ENCODE data around the gene KIDINS220.

The KIDINS220 gene

DNA sequence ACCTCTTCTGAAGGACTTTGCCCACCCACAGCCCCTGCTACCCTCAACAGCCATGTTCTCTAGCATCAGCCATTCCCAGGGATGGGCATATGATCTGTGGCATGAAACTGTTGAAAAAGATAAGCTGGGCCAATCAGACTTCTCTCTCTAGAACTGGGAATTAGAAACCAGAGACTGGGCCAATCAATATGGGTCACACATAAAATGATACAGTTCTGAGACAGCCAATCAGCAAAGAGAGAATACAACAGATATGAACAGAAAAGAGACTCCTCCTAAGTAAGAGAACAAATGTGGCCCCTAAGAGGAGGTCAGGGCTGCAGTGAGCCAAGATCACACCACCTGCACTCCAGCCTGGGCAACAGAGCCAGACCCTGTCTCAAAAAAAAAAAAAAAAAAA lies 2.1 kb downstream of the KIDINS220 start:
- no peak for DNase-seq (ENCODE audit: low read depth, low spot score)
- Histone ChIP-seq H3K27me3 (ENCODE audit: control insufficient read depth, insufficient read depth, low read length) (no peaks in the 10 kb centered on the region), H3K36me3 (ENCODE audit: control insufficient read depth, insufficient read depth, low read length) (no peaks in the 10 kb centered on the region), H3K27ac (ENCODE audit: low read length) (no peak overlapping the region), H3K9me3 (ENCODE audit: control insufficient read depth, insufficient read depth, low read length) (no peaks in the 10 kb centered on the region), H3K4me3 (ENCODE audit: low read length) (no peak overlapping the region), H3K4me1 (ENCODE audit: control insufficient read depth, insufficient read depth, low read length) (peaks cover 2% of the 10 kb centered on the region; the same call in 1 of the 2 replicates)

DNA sequence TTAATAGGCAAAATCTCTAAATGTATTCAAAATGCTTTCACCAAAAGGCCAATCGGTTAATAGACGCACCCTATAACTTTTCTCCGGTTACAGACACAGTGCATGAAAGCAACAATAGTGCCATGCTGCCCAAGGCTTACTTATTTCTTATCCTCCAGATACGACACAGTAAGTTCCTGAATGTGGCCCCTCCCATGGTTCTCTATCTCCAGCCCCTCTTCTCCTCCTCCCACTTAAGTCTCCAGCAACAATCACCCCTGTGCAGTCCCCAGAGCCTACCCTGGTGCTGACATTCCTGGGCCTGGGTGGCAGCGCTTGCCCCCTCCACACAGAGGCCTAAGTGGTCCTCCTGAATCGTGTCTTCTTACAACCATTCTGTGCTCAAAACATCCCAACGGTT lies 3.6 kb downstream of the KIDINS220 start:
- DNase-seq (ENCODE audit: low read depth, low spot score): no peak
- Histone ChIP-seq H3K27me3 (ENCODE audit: control insufficient read depth, insufficient read depth, low read length) (no peaks in the 10 kb centered on the region), H3K4me3 (ENCODE audit: low read length) (no peak overlapping the region), H3K4me1 (ENCODE audit: control insufficient read depth, insufficient read depth, low read length) (peaks cover 2% of the 10 kb centered on the region; the same call in 1 of the 2 replicates), H3K27ac (ENCODE audit: low read length) (no peak overlapping the region), H3K9me3 (ENCODE audit: control insufficient read depth, insufficient read depth, low read length) (no peaks in the 10 kb centered on the region), H3K36me3 (ENCODE audit: control insufficient read depth, insufficient read depth, low read length) (no peaks in the 10 kb centered on the region)
- no CpG with 5 or more reads among the region's 7 CpGs for WGBS (ENCODE audit: insufficient coverage, insufficient read length)

DNA sequence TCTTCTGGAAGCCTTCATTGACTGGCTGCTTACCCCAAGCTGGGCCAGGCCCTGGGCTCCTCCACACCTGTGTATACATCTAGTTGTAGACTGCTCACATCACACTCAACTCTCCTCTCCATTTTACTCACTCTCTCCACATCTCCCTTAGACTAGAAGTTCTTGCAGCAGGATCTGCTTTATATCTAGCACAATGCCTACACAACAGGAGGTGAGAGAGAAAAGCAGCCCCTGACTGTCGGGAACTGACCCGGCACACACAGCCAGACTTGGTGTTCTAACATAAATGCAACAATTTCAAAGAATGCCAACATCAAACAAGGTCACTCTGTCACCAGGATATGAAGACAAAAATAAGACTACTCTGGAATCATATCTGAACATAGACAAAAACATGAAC lies 5.9 kb downstream of the KIDINS220 start:
- Histone ChIP-seq H3K27me3 (ENCODE audit: control insufficient read depth, insufficient read depth, low read length) (no peaks in the 10 kb centered on the region), H3K9me3 (ENCODE audit: control insufficient read depth, insufficient read depth, low read length) (no peaks in the 10 kb centered on the region), H3K4me1 (ENCODE audit: control insufficient read depth, insufficient read depth, low read length) (no peaks in the 10 kb centered on the region), H3K36me3 (ENCODE audit: control insufficient read depth, insufficient read depth, low read length) (no peaks in the 10 kb centered on the region), H3K4me3 (ENCODE audit: low read length) (no peak overlapping the region), H3K27ac (ENCODE audit: low read length) (no peak overlapping the region)
- no CpG with 5 or more reads among the region's 2 CpGs for WGBS (ENCODE audit: insufficient coverage, insufficient read length)
- DNase-seq (ENCODE audit: low read depth, low spot score): no peak

DNA sequence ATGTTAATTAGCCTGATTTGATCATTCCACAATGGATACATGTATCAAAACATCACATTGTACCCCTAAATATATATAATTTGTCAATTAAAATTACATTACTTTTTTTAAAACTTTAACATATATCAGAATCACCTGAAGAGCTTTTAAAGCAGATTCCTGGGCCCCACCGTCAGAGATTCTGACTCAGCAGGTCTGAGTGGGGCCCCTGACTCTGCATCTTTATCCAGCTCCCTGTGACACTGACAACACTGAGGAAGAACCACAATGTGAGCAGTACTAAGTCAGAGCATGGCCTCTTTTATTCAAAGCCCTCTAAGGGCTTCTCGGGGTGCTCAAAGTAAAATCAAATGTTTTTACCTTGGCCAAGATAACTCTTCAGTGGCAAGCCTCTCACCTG lies 9.7 kb downstream of the KIDINS220 start:
- H3K9me3 ChIP-seq (ENCODE audit: control insufficient read depth, insufficient read depth, low read length): no peaks in the 10 kb centered on the region
- H3K27ac ChIP-seq (ENCODE audit: low read length): no peak overlapping the region
- H3K4me3 ChIP-seq (ENCODE audit: low read length): no peak overlapping the region
- H3K4me1 ChIP-seq (ENCODE audit: control insufficient read depth, insufficient read depth, low read length): no peaks in the 10 kb centered on the region
- no peaks in the 10 kb centered on the region for H3K36me3 ChIP-seq (ENCODE audit: control insufficient read depth, insufficient read depth, low read length)
- no peak for DNase-seq (ENCODE audit: low read depth, low spot score)
- WGBS (ENCODE audit: insufficient coverage, insufficient read length): no CpG with 5 or more reads among the region's 2 CpGs
- no peaks in the 10 kb centered on the region for H3K27me3 ChIP-seq (ENCODE audit: control insufficient read depth, insufficient read depth, low read length)

DNA sequence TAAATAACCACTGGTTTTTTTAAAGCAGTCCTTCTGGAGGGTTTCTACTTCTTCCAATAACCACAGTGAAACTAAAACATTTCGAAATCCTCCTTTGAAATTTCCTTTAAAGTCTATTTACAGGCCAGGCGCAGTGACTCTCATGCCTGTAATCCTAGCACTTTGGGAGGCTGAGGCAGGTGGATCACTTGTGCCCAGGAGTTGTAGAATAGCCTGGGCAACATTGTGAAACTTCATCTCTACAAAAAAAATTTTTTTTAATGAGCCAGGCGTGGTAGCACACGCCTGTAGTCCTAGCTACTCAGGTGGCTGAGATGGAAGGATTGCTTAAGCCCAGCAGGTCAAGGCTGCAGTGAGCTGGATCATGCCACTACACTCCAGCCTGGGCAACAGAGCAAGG lies 15.2 kb downstream of the KIDINS220 start:
- H3K9me3 ChIP-seq (ENCODE audit: control insufficient read depth, insufficient read depth, low read length): no peaks in the 10 kb centered on the region
- H3K4me1 ChIP-seq (ENCODE audit: control insufficient read depth, insufficient read depth, low read length): no peaks in the 10 kb centered on the region
- H3K36me3 ChIP-seq (ENCODE audit: control insufficient read depth, insufficient read depth, low read length): no peaks in the 10 kb centered on the region
- WGBS (ENCODE audit: insufficient coverage, insufficient read length): no CpG with 5 or more reads among the region's 4 CpGs
- no peaks in the 10 kb centered on the region for H3K27me3 ChIP-seq (ENCODE audit: control insufficient read depth, insufficient read depth, low read length)
- no peak for DNase-seq (ENCODE audit: low read depth, low spot score)
- H3K27ac ChIP-seq (ENCODE audit: low read length): no peak overlapping the region
- no peak overlapping the region for H3K4me3 ChIP-seq (ENCODE audit: low read length)

DNA sequence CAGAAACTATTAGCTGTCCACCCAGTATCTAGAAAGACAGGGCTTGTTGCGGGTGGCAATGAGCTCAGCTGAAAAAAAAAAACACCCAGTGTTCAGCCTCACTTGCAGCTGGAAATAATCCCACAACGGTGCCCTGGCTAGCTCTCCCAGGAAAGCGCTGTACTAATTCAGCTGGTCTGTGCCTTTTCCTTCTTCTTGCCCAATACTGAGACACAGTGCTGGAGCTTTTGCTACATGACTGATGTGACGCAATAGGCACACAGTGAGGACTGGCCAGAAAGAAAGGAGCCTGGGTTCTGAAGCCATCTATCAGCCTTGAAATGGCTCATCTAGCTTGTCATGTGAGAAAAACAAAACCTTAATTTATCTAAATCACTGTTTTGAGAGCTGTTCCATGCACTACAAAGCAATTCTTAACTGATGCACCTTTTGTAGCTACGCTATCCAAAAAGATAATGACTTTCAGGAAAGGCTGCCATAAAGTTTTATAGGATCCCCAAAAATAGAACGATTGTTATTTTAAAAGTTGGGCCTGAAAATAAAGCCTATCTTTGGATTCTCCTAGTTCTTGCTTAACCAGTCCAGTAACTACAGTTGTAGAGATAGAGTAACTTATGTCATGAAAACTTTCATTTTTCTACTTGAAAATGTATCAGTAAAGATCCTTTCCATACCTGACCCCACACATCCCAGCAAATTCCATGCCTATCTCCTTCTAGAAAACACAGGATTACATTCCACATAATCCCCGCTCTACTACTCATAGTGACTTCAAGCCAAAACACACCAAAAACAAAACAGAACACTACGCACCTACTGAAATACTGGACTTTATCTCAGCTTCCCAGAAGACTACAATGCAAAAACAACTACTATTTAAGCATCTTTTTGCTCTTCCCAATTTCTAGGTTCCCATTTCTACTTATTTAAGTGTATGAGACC lies 15.9 kb downstream of the KIDINS220 start:
- Histone ChIP-seq H3K27ac (ENCODE audit: low read length) (no peak overlapping the region), H3K4me3 (ENCODE audit: low read length) (no peak overlapping the region), H3K36me3 (ENCODE audit: control insufficient read depth, insufficient read depth, low read length) (no peaks in the 10 kb centered on the region), H3K9me3 (ENCODE audit: control insufficient read depth, insufficient read depth, low read length) (no peaks in the 10 kb centered on the region), H3K27me3 (ENCODE audit: control insufficient read depth, insufficient read depth, low read length) (no peaks in the 10 kb centered on the region), H3K4me1 (ENCODE audit: control insufficient read depth, insufficient read depth, low read length) (no peaks in the 10 kb centered on the region)
- DNase-seq (ENCODE audit: low read depth, low spot score): no peak
- no CpG with 5 or more reads among the region's 8 CpGs for WGBS (ENCODE audit: insufficient coverage, insufficient read length)

DNA sequence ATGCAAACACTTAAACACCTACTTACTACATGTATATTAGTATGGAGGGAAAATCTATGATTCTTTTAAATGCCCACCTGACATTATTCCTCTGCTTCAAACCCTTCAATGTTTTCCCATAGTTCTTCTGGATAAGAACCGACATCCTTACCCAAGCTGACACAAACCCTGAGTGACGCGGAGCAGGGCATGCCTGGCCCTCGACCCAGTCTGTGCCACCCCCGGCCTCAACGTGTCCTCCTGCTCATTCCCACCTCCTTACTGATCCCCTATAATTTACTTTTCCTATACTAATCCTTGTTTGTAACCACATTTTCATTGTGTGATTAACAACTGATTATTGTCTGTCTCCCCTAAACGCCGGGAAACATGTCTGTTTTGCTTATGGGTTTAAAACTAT lies 17.5 kb downstream of the KIDINS220 start:
- whole genome bisulfite sequencing (ENCODE audit: insufficient coverage, insufficient read length): no CpG with 5 or more reads among the region's 8 CpGs
- H3K4me1 ChIP-seq (ENCODE audit: control insufficient read depth, insufficient read depth, low read length): no peaks in the 10 kb centered on the region

DNA sequence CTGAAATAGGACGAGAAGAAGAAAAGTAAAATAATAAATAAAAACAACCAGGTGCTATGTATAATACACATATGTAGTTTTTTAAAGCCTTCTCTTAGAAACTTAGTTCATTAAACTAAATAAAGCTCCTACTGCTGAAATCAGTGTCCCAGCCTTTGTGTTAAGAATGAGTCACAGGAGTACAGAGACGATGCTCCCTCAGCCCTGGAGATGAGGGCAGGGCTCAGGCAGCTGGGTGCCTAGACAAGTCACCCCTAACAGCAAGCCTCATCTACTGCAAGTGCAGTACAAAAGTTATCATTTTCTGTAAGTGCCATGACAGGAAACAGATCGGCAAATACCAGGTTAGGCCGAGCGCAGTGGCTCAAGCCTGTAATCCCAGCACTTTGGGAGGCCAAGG lies 18.2 kb downstream of the KIDINS220 start:
- Histone ChIP-seq H3K36me3 (ENCODE audit: control insufficient read depth, insufficient read depth, low read length) (no peaks in the 10 kb centered on the region), H3K9me3 (ENCODE audit: control insufficient read depth, insufficient read depth, low read length) (no peaks in the 10 kb centered on the region), H3K27me3 (ENCODE audit: control insufficient read depth, insufficient read depth, low read length) (no peaks in the 10 kb centered on the region), H3K4me3 (ENCODE audit: low read length) (no peak overlapping the region), H3K4me1 (ENCODE audit: control insufficient read depth, insufficient read depth, low read length) (no peaks in the 10 kb centered on the region), H3K27ac (ENCODE audit: low read length) (no peak overlapping the region)
- no peak for DNase-seq (ENCODE audit: low read depth, low spot score)
- WGBS (ENCODE audit: insufficient coverage, insufficient read length): no CpG with 5 or more reads among the region's 5 CpGs

More for the DNA sequence above, 17.5 kb downstream of the KIDINS220 start:
- Histone ChIP-seq H3K9me3 (ENCODE audit: control insufficient read depth, insufficient read depth, low read length) (no peaks in the 10 kb centered on the region), H3K27ac (ENCODE audit: low read length) (no peak overlapping the region), H3K36me3 (ENCODE audit: control insufficient read depth, insufficient read depth, low read length) (no peaks in the 10 kb centered on the region), H3K4me3 (ENCODE audit: low read length) (no peak overlapping the region), H3K27me3 (ENCODE audit: control insufficient read depth, insufficient read depth, low read length) (no peaks in the 10 kb centered on the region)
- no peak for DNase-seq (ENCODE audit: low read depth, low spot score)

DNA sequence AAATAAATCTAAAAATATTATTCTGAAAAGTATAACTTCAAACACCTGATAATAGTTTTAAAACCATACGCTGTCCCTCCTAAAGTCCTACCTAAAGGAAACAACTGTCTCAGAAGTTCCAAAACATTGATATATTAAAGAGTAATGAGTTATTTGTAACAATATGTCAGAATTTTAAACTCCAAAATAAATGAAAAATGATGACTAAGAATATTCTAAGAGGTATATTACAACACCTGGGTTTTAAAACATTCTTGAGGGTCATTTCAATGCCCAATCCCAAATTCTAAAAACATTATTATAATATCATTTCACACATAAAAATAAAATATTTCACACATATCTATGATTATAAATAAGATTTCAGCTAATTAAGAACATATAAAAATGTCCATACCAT lies 20.2 kb downstream of the KIDINS220 start:
- no peak for DNase-seq (ENCODE audit: low read depth, low spot score)
- no peak overlapping the region for H3K27ac ChIP-seq (ENCODE audit: low read length)
- H3K36me3 ChIP-seq (ENCODE audit: control insufficient read depth, insufficient read depth, low read length): no peaks in the 10 kb centered on the region
- no CpG with 5 or more reads among the region's 1 CpG for WGBS (ENCODE audit: insufficient coverage, insufficient read length)
- no peaks in the 10 kb centered on the region for H3K4me1 ChIP-seq (ENCODE audit: control insufficient read depth, insufficient read depth, low read length)
- H3K9me3 ChIP-seq (ENCODE audit: control insufficient read depth, insufficient read depth, low read length): no peaks in the 10 kb centered on the region
- no peak overlapping the region for H3K4me3 ChIP-seq (ENCODE audit: low read length)
- H3K27me3 ChIP-seq (ENCODE audit: control insufficient read depth, insufficient read depth, low read length): no peaks in the 10 kb centered on the region

DNA sequence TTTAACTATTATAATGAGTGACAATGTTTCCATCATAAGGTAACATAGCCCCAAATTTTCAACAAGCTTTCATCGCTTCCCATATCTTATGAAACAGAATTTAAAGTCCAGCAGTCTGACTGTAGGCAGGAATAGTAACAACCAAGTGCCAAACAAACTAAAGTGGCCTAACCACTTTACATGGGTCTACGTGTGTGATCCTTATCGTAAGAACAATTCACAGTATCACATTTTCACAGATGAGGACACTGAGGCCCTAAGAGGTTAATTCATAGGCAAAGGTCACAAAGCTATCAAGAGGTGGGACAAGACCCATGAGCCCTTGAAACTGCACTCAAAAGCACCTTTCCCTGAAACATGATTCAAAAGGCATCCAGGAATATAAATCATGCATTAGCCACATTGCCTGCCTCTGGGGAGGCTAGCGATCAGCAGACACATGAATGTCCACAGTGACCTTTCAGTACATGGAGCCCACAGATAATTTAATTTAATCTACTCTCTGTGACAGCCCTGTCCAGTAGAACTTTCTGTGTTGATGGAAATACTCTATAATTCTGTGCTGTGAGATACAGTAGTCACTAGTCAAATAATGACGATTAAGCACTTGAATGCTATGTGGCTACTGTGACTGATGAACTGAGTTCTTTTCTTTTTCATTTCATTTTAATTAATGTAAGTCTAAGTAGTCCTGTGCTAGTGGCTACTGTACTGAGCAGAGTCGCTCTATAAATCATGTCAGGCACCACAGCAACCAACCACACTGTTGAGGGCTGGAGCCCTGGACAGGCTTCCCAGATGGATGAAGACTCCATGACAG lies 30.3 kb downstream of the KIDINS220 start:
- no CpG with 5 or more reads among the region's 6 CpGs for WGBS (ENCODE audit: insufficient coverage, insufficient read length)
- no peaks in the 10 kb centered on the region for H3K36me3 ChIP-seq (ENCODE audit: control insufficient read depth, insufficient read depth, low read length)
- no peak overlapping the region for H3K27ac ChIP-seq (ENCODE audit: low read length)
- H3K9me3 ChIP-seq (ENCODE audit: control insufficient read depth, insufficient read depth, low read length): no peaks in the 10 kb centered on the region
- no peak overlapping the region for H3K4me3 ChIP-seq (ENCODE audit: low read length)
- H3K4me1 ChIP-seq (ENCODE audit: control insufficient read depth, insufficient read depth, low read length): no peaks in the 10 kb centered on the region
- DNase-seq (ENCODE audit: low read depth, low spot score): no peak
- no peaks in the 10 kb centered on the region for H3K27me3 ChIP-seq (ENCODE audit: control insufficient read depth, insufficient read depth, low read length)

All from iPS DF 6.9 (cell line).